Cardiac fibroblast (primary cell): ENCODE measurements around the gene OR2A1.
"Not testable (repeated sequence)": the region's sequence is repeated elsewhere in the genome, so short reads cannot be mapped to it uniquely, and the experiment has no call there.

Experiments
- DNase-seq, 2 donors: peaks; one replicate each; pipeline versions ENCODE4 v3.0.0 to v3.0.0-alpha.2; 2010; ENCODE audit warnings: low read depth in 2 of 2
- H3K4me3 ChIP-seq, 2 donors: replicated peaks in 1 of 2; 1 replicate in 1 of 2; 2 replicates in 1 of 2; pipeline ENCODE4 v1.5.1; 2011; ENCODE audit warnings: low read depth in 2 of 2, low read length in 2 of 2, mild to moderate bottlenecking in 2 of 2, moderate library complexity in 1 of 2

Gene OR2A1, protein sequence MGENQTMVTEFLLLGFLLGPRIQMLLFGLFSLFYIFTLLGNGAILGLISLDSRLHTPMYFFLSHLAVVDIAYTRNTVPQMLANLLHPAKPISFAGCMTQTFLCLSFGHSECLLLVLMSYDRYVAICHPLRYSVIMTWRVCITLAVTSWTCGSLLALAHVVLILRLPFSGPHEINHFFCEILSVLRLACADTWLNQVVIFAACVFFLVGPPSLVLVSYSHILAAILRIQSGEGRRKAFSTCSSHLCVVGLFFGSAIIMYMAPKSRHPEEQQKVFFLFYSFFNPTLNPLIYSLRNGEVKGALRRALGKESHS

DNA sequence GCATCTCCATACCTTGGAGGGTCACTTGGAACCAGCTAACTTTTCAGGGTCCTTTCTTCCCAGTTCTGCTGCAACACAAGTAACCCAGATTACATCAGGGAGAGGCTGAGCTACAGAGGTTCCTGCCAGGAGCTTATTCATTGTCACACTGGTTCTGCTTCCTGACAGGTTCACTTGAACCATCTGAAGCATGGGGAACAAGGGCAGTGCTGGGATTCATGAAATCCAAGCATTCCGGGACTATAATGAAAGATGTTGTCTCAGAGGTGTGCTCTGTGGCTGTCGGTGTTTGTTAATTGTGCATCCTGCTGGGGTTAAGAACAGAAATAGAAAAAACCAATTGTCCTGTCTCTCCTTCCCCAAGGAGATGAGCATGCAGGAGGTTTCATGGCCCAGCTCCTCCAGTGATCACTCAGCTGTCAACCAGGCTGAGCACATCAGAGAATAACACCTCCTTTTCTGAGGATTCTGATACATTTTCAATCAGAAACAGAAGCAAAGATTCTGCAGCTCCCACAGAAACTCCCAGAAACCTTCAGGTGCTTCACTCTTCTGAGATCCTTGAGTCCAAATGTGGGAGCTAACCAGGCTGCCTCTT is at the start of gene OR2A1:
Gene OR2A1, plus strand, starts transcription at position 548 of the 598 bp plus-strand sequence. CDS start 5,706 bp downstream, outside the sequence.
- not testable (repeated sequence) for H3K4me3 ChIP-seq, DNase-seq

DNA sequence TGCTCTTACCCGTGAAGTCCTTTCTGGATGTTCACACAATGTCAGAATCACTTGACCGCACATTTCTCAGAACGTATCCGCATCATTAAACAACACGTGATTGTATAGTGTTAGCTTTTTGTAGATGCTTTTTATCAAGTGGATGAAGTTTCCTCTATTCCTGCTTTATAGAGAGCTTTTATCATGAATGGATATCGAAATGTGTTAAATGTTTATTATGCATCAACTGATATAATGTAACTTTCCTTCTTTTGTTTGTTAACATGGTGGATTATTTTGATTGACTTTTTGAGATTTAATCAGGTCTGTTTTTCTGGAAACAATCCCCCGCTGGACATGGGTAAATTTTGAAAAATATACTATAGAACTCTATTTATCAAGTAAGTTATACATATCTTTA is 47.5 kb upstream of the OR2A1 start, which contains the start of gene OR2A7:
Gene OR2A7, minus strand, starts transcription at position 101 of the 400 bp plus-strand sequence. CDS start 5,164 bp downstream, outside the sequence.
- not testable (repeated sequence) for H3K4me3 ChIP-seq, DNase-seq

DNA sequence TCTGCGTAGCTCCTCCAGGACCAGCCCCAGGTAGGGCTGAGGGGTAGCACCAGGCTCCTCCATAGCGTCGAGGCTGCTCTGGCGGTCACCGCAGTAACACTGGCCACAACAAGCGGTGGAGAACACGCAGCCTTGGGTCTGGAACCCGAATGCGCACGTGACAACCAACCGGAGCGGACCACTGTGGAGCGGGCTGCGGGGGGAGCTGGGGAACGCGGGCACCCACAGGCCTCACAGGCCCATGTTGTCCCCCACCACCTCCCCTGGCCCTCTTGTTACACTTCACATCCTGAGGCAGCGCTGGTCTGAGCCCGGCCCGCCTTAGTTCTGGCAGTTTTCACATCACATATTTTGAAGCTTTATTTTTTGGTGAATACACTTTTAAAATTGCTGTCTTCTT is 43.0 kb upstream of the OR2A1 start, which contains the start of gene CTAGE8:
Gene CTAGE8, minus strand, starts transcription at position 101 of the 400 bp plus-strand sequence. Its CDS starts 38 bp downstream, at position 63.
- not testable (repeated sequence) for H3K4me3 ChIP-seq, DNase-seq

DNA sequence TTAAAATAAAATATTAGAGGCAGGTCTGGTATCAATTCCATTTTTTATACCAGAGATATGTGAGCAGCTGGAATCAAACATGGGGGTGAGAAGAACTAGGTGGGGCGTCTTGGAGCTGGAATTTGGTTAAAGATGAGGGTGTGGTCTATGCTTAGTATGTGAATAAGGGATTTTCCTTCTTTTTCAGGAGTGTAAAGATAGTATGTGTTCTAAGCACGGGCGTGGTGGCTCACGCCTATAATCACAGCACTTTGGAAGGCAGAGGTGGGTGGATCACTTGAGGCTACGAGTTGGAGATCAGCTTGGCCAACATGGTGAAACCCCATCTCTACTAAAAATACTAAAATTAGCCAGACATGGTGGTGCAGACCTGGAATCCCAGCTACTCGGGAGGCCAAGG is 36.9 kb upstream of the OR2A1 start:
- H3K4me3 ChIP-seq, DNase-seq: not testable (repeated sequence)

DNA sequence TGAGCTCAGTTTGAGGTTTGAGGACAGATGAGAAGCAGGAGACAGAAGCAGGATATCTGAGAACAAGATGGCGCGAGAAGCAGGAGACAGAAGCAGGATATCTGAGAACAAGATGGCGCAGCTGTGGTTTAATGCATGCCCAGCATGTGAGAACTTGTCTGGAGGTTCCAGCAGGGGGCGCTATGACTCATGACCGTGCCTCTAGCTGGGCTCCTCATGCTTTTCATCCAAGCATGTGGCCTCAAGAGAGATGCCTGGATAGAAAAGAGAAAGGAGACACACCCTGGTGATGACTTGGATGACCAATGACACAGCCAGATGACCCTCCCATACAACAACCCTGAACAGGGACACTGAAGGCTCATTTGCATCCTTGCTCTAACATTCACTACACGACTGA is 32.2 kb upstream of the OR2A1 start:
- not testable (repeated sequence) for H3K4me3 ChIP-seq, DNase-seq

DNA sequence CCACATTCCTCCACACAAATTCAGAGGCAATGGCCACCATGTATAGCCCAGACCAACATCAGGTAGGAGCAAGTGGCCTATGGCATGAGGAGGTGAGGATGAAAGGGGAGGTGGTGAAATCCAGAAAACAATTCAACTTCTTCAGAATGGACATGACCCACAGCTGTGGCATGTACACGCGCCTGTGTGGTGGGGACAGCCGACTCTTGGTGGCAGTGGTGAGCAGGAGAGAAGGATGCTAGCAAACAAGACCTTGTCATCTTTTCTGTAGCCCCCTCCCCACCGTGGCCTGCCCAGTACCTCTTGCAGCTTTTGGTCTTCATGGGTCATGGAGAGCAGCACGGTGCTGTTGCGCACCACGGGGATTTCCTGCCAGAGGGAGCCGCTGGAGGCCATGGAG is 30.2 kb upstream of the OR2A1 start:
- not testable (repeated sequence) for DNase-seq, H3K4me3 ChIP-seq

DNA sequence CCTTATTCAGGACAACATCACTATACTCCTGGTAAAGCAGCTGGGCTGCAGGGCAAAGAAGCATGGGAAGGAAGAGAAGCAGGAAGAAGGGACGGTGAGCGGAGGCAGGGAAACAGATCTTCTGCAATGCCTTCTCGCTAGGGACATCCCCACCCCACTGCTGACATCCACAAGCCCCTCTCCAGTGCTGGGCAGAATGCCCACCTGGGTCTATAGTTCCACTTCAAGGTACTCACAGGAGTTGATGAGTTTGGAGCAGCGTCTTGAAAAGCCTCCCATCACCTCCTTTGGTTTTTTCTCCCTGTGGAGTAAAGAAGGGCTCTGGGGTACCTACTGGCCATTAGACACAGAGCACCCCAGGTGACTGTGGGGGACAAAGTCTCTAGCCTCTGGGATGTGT is 29.7 kb upstream of the OR2A1 start:
- H3K4me3 ChIP-seq, DNase-seq: not testable (repeated sequence)

DNA sequence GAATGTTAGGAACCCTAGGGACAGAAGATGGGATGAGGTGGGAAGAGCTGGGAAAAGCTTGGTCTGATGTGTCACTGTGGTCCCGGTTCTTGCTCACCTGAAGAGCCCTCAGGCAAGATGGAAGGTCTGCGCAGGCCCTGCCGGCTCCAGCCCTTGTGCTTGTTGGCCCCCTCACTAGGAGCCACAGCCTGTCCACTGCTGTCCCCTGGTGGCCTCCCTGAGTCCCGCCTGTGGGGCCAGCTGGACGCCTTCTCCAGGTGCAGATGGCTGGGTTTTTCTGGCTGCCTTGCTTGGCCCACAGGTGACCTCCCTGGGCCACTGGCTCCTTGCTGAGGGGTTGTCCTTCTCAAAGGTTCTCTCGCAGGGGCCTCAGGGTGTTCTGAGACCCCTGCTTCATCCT is 28.5 kb upstream of the OR2A1 start:
- not testable (repeated sequence) for DNase-seq, H3K4me3 ChIP-seq

DNA sequence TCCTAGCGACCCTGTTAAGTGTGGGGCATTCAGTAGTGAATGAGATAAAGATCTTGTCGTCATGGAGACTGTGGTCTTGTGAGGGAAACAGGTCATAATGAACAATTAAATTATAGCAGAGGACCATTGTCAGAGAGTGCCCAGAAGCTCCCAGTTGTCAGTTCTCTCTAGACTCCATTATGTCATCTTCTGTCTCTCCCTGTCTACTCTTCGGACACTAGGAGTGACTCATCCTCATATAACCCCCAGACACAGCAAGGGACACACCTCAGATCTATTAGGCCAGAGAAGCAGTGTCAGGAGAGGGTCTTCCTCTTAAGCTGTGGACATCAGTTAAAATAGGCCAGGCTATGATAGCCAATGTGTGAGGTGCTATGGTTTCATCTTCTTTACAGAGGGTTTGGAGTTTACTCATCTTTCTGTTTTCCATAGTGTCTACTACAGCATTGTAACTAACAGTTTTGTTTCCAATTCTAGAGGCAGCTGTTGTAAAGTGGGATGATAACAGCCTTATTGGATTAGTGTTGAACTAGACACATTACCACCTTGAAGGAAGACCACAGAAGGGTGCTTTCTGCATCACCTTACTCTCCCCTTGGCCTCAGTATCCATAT is 24.9 kb upstream of the OR2A1 start:
- not testable (repeated sequence) for H3K4me3 ChIP-seq, DNase-seq

DNA sequence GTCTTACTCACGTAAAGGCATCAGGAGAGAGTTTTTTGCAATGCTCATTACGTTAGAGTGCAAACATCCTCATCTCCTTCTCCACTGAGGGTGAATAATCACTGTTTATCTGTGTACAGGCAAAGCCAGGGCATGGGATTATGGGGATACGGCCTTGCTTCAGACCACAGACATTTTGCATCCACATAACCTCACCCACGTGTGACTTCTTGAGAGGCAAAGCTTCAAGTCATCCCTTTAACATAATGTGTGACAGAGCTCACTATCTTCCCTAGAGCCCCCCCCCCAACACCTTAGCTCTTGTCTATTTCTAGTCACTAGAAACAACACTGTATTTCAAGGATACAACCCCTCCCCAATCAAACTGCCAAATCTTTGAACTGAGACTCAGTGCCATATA is 20.6 kb upstream of the OR2A1 start:
- not testable (repeated sequence) for H3K4me3 ChIP-seq
- DNase-seq, result peak in 1 of 2 donors; percentile 0

DNA sequence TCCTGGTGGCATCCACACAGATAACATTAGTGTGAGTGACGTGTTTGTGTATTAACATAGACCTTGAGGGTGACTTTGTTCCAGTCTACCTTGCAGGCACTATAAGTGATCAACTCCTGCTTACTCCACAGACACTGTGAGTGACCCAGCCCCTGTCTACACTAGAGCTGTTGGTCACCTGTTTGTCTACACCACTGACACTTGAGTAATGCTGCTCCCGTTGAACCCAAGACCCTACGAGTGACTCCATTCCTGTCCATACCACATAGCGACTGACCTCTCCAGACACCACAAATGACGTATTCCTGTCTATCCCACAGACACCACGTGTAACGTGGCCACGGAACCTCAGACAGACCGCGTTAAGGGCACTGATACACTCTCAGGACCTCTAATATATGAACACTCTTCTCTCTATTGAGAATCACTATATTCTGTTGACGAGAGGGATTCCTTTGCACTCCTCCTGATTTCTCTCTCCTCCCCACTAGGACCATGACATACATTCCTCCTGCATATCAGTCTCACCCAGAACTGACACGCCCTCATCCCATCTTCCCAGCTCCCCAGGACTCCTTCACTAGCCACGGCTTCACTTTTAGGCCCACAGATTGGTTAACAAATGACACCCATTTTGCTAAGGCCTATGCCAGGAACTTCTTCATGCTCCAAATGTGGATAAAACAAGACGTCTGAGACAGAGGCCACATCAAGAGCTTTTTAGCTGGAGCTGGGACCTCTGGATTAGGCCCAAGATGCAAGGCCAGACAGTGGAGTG is 19.6 kb upstream of the OR2A1 start:
- H3K4me3 ChIP-seq, DNase-seq: not testable (repeated sequence)

DNA sequence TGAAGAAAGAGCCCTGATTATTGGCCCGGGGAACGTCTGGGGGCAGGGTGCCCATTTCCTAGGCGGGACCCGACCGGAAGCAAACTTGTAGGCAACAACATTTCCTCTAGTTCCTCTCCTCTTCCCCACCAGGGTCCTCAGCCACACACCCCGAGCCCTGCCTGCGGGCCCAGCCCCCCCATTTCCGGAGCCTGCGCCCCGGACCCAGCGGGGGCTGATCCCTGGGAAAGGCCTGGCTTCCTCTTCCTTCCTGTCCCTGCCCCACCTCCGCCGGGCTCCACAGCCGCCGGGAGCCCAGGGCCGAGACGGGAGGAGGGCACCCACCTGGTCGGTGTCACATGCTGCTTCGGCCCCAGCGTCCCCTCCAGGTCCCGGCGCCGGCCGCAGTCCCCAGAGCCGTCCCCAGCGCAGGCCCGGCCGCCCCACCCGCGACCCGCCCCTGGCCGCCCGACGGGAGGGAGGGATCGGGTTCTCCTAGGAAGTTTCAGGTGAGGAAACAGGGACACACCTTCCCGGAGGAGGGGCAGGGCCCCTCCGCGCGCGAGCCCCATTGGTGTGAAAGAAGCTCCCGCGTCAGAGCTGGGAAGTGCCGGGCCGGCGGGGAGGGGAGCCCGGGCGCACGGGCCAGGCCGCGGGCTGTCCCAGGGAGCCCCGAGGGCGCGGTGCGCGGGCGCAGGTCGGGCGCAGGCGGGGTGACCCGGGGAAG is 18.3 kb upstream of the OR2A1 start:
- DNase-seq, H3K4me3 ChIP-seq: not testable (repeated sequence)

DNA sequence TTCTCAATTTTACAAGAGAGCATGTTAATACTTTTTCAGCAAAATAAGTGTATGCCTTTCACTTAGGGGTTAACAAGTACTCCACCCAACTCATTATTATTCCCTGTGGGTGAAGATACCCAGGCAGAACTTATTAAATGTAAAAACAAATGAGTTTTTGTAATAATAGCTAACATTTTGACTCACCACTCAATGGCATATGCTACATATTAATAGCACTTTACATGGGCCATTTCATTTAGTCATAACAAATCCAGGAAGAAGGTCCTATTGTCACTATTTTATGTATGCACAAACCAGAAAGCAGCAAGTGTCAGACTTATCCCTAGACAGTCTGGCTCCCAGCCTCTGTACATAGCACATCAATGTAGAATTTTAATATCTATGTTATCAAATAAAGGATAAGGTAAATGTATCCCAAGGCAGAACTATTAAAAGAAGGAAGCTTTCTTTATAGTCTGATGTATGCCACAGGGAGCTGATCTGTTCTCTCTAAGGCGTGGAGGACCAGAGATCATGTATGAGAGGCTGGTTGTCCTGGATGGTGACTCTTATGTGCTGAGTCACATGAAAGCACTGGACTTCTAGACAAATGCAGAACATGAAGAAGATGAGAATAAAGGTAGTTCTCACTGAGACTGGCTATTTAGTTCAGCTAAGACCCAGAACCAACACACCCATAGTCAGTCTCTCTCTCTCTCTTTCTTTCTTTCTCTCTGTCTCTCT is 9.5 kb upstream of the OR2A1 start:
- not testable (repeated sequence) for H3K4me3 ChIP-seq, DNase-seq

DNA sequence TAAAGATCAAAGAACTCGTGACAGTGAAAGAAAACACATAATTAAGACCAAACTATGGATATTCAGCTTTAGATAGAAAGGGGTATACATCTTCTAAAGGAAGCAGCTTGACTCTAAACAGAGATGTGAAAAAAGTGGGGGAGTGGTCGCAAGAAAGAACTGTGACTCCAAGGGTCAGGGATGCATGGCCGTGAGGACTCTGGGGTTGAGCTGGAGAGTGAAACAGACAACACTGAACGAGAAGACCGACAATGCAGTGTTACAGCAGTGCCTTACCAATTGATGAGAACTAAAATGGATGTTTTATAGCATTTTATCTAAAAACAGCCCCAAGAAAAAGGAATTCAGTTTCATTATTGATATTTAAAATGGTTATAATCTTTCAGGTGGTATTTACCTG is 8.6 kb upstream of the OR2A1 start:
- DNase-seq, H3K4me3 ChIP-seq: not testable (repeated sequence)

DNA sequence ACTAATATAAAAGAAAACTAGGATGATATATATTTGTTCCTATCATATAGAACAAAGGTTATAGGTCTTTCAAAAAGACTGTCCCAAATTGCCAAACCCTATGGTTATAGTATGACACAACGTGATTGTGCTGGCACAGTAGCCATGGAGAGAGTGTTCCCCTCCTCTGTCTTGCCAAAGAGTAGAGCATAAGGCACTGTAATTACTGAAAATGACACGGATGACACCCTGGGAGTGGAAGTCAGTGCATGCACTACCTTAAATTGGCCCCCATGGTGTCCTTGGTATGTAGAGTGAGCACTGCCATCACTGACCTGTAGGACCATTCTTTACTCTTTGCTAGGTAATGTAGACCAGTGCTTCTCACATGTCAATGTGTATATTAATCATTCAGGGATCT is 7.1 kb upstream of the OR2A1 start:
- not testable (repeated sequence) for DNase-seq, H3K4me3 ChIP-seq

DNA sequence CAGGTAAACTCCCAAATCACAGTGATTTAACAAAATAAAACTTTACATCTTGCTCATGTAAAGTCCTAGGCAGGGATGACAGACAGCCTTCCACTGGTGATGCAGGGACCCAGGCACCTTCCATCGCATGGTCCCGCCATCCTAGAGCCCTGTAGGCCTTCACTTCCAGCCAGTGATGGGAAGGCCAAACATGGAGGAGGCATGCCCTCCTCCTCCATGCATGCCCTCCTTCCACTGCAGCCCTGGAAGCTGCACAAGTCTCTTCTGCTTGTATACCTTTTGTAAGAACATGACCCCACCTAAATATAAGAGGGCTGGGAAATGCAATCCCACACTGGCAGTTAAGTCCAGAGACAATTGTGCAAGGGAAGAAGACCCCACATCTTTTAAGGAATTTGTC is 2.5 kb upstream of the OR2A1 start:
- H3K4me3 ChIP-seq, DNase-seq: not testable (repeated sequence)

DNA sequence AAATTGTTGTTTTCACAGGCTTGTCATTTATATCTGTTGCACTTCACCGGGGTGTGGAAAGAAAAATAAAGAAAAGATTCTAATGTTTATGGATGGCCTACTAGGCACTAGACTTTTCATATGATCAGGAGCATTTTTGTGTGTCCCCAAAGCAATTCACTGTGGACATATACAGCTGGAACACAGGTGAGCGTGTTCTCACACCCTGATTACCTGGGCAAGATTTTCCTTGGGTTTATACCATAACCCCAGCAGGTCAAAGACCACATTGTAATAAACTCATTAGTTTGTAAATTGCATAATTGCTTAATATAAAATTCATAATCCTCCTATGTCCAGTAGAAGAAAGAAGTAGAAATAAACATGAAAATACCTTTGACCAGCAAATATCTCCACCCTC is 1.0 kb upstream of the OR2A1 start:
- H3K4me3 ChIP-seq, DNase-seq: not testable (repeated sequence)
